ENCODE data around the gene FBXL7.

- no peak for TF ChIP-seq CTCF (conservative IDR thresholded peaks at IDR 0.05; ENCODE audit: low read length)
- no peak for TF ChIP-seq EZH2phosphoT487 (IDR thresholded peaks at IDR 0.05; ENCODE audit: borderline replicate concordance)
Measured at GRCh38 chr5:15943487-15943886, 443.5 kb downstream of the FBXL7 start.
